A549 (cell line): ENCODE measurements around the gene SLC24A4. TPM values are rescaled to one million over a fixed set of nuclear protein-coding genes. Genes with fewer than 3 reads are reported as not detected.

Experiments
- ATAC-seq, 2 experiments: fragments of 200-7000 bp in 1 of 2; fragments of >200 bp in 1 of 2; cut with Nextera tagmentation in 1 of 2; cut with Tn5 transposase in 1 of 2; 3 replicates each; pipeline versions ENCODE4 v1.8.0 to v1.9.1; 2018 to 2020; ENCODE audit warnings: mild to moderate bottlenecking in 1 of 2, moderate library complexity in 1 of 2
- CTCF ChIA-PET: fragments of 300-600 bp; sonication (Branson Sonifier 250); formaldehyde crosslinking; extraction: SDS; loops from one replicate; lab custom pipeline; 2021; ENCODE audit warnings: antibody characterized with exemption, inconsistent platforms; lab: Yijun Ruan, JAX
- POLR2A ChIA-PET: fragments of 350-600 bp; formaldehyde crosslinking; extraction: SDS; loops from one replicate; lab custom pipeline; 2021; ENCODE audit warnings: antibody characterized with exemption, inconsistent platforms; lab: Yijun Ruan, JAX
- DNase-seq, 2 experiments: peaks; one replicate each; pipeline versions ENCODE4 v3.0.0 to v3.0.0-alpha.2; 2011 to 2016; ENCODE audit warnings: low read depth in 1 of 2, low spot score in 1 of 2
- FAIRE-seq: peaks from 2 replicates; lab custom pipeline; 2011; peaks lifted over from hg19 to GRCh38; lab: Jason Lieb, UNC
- H3K27ac ChIP-seq, 2 experiments: fragments of >200 bp; sonication (Bioruptor Twin); formaldehyde crosslinking; 3 replicates each; pipeline ENCODE4 v1.5.1; 2016 to 2017
- H3K4me1 ChIP-seq: fragments of >200 bp; sonication (Bioruptor Twin); formaldehyde crosslinking; 3 replicates; pipeline ENCODE4 v1.6.1; 2016
- H3K4me2 ChIP-seq: fragments of >200 bp; sonication (Bioruptor Twin); formaldehyde crosslinking; 3 replicates; pipeline ENCODE4 v1.6.1; 2016
- H3K4me3 ChIP-seq: fragments of >200 bp; sonication (Bioruptor Twin); formaldehyde crosslinking; 3 replicates; pipeline ENCODE4 v1.5.1; 2016
- H3K9me3 ChIP-seq: fragments of >200 bp; sonication (Bioruptor Twin); formaldehyde crosslinking; 3 replicates; pipeline ENCODE4 v1.6.1; 2016
- BHLHE40 ChIP-seq: IDR thresholded peaks from 2 replicates; pipeline ENCODE4 v1.6.1; 2012; ENCODE audit warnings: low read depth, low read length, inconsistent platforms
- CBX8 ChIP-seq: fragments of 200-600 bp; sonication (generic); IDR thresholded peaks from 2 replicates; pipeline ENCODE4 v1.6.1; 2016
- EHF ChIP-seq: fragments of 250-450 bp; sonication (Bioruptor Pico); IDR thresholded peaks from 2 replicates; pipeline ENCODE4 v1.5.0; 2020; ENCODE audit warnings: mild to moderate bottlenecking
- ESRRA ChIP-seq: fragments of 150-350 bp; IDR thresholded peaks from 2 replicates; pipeline ENCODE4 v1.6.1; 2014; ENCODE audit warnings: mild to moderate bottlenecking, low read length, borderline replicate concordance
- FOSB ChIP-seq: fragments of 250-450 bp; sonication (Bioruptor Pico); IDR thresholded peaks from 2 replicates; pipeline ENCODE4 v1.5.0; 2020; ENCODE audit warnings: mild to moderate bottlenecking, moderate library complexity
- HEYL ChIP-seq: fragments of 250-450 bp; sonication (Bioruptor Pico); IDR thresholded peaks from 2 replicates; pipeline ENCODE4 v1.8.0; 2021; ENCODE audit warnings: mild to moderate bottlenecking, moderate library complexity
- HOXA7 ChIP-seq: fragments of 250-450 bp; sonication (Bioruptor Pico); IDR thresholded peaks from 2 replicates; pipeline ENCODE4 v1.5.0; 2020; ENCODE audit warnings: mild to moderate bottlenecking, moderate library complexity
- MYC ChIP-seq: IDR thresholded peaks from 2 replicates; pipeline ENCODE4 v1.6.1; 2012; ENCODE audit warnings: mild to moderate bottlenecking, inconsistent platforms, low read length, improper control_type of control experiment, borderline replicate concordance
- NR3C1 ChIP-seq: fragments of >200 bp; sonication (Bioruptor Twin); formaldehyde crosslinking; IDR thresholded peaks from 3 replicates; pipeline ENCODE4 v1.6.1; 2017
- PHF8 ChIP-seq: fragments of 200-600 bp; sonication (generic); IDR thresholded peaks from 2 replicates; pipeline ENCODE4 v1.6.1; 2016; ENCODE audit warnings: low read depth, mild to moderate bottlenecking, antibody characterized with exemption, moderate library complexity, borderline replicate concordance
- POLR2A ChIP-seq: IDR thresholded peaks from 2 replicates; pipeline ENCODE4 v1.6.1; 2012; ENCODE audit warnings: mild to moderate bottlenecking, low read length
- POLR2AphosphoS2 ChIP-seq: conservative IDR thresholded peaks from 2 replicates; pipeline ENCODE4 v1.6.1; 2012; ENCODE audit warnings: low read length, improper control_type of control experiment, inconsistent platforms
- RAD21 ChIP-seq, 2 experiments: fragments of >200 bp in 1 of 2; sonication (Bioruptor Twin) in 1 of 2; formaldehyde crosslinking in 1 of 2; IDR thresholded peaks in 1 of 2; conservative IDR thresholded peaks in 1 of 2; 2 replicates in 1 of 2; 3 replicates in 1 of 2; pipeline ENCODE4 v1.6.1; 2012 to 2018; ENCODE audit warnings: inconsistent platforms in 1 of 2
- RFX5 ChIP-seq: fragments of 450-650 bp; IDR thresholded peaks from 2 replicates; pipeline ENCODE4 v1.7.1; 2014; ENCODE audit warnings: antibody characterized with exemption, mild to moderate bottlenecking, moderate library complexity
- TP53 ChIP-seq: fragments of 250-450 bp; sonication (Bioruptor Pico); IDR thresholded peaks from 2 replicates; pipeline ENCODE4 v1.5.0; 2021; ENCODE audit warnings: mild to moderate bottlenecking, moderate library complexity
- ZC3H11A ChIP-seq: fragments of 450-650 bp; IDR thresholded peaks from 2 replicates; pipeline ENCODE4 v1.6.1; 2014; ENCODE audit warnings: antibody characterized with exemption, mild to moderate bottlenecking
- ZFP36 ChIP-seq: fragments of 450-650 bp; IDR thresholded peaks from 2 replicates; pipeline ENCODE4 v1.6.1; 2014; ENCODE audit warnings: borderline replicate concordance; ENCODE audit not compliant: partially characterized antibody
- WGBS: methylation state at CpG from one replicate; pipeline ENCODE4 v1.1.6; 2017; ENCODE audit errors: missing lambda C conversion rate; 5-methylcytosine and 5-hydroxymethylcytosine counted together
- polyA plus RNA-seq, 4 experiments: library from polyadenylated mRNA; depleted of rRNA in 3 of 4; stranded (reverse); fragments of >200 nt; fragmentation: RNase III in 1 of 4; extraction: RNeasy Plus Mini Kit Qiagen cat#74134 plus additional on column Dnase treatment in 1 of 4; gene quantifications; 2 replicates in 3 of 4; 3 replicates in 1 of 4; pipeline ENCODE4 v1.2.3, GENCODE V29; 2011 to 2017
- TF ChIP-seq, protein P1 (sequence below): fragments of 200-600 bp; sonication (generic); IDR thresholded peaks from 2 replicates; pipeline ENCODE4 v1.6.1; 2016; ENCODE audit warnings: antibody characterized with exemption, mild to moderate bottlenecking, moderate library complexity
- TF ChIP-seq, protein P2 (sequence below): fragments of >200 bp; sonication (Bioruptor Twin); formaldehyde crosslinking; IDR thresholded peaks from 3 replicates; pipeline ENCODE4 v1.5.1; 2016
- TF ChIP-seq, protein P3 (sequence below): fragments of 250-450 bp; sonication (Bioruptor Pico); IDR thresholded peaks from 2 replicates; pipeline ENCODE4 v1.5.0; 2021; ENCODE audit warnings: mild to moderate bottlenecking, moderate library complexity, borderline replicate concordance

SLC24A4 gene
- polyA plus RNA-seq, 2 of the 4 experiments (the other 2 are of a cell fraction), result 0.05 to 0.19 TPM

DNA sequence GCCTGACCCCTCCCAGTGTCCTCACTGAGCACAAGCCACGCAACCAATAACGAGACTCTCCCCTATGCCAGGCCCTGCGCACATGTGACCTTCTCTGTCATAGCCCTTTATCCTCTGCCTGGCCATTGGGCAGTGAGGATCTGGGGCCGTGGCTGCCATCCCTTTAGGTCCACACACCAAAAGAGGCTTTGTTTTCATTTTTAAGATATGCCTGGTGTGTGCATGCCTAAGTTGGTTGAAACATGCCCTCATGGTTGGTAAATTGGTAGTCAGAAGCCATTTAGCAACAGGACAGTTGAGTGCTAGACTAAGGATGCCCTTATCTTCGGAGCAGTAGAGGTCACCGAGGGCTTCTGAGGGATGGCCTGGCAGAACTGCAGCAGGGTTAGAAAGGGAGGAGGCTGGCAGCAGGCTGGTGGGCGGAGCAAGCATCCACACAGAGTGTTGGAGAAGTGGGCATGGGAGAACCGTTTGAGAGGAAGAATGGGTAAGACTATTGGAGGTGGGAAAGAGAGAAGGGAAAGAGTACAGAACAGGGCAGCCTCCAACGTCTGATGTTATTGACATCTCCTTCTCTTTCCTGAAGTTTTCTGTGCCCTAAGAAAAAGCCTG, 75.1 kb downstream of the SLC24A4 start (continued):
- TF ChIP-seq, protein P1, sequence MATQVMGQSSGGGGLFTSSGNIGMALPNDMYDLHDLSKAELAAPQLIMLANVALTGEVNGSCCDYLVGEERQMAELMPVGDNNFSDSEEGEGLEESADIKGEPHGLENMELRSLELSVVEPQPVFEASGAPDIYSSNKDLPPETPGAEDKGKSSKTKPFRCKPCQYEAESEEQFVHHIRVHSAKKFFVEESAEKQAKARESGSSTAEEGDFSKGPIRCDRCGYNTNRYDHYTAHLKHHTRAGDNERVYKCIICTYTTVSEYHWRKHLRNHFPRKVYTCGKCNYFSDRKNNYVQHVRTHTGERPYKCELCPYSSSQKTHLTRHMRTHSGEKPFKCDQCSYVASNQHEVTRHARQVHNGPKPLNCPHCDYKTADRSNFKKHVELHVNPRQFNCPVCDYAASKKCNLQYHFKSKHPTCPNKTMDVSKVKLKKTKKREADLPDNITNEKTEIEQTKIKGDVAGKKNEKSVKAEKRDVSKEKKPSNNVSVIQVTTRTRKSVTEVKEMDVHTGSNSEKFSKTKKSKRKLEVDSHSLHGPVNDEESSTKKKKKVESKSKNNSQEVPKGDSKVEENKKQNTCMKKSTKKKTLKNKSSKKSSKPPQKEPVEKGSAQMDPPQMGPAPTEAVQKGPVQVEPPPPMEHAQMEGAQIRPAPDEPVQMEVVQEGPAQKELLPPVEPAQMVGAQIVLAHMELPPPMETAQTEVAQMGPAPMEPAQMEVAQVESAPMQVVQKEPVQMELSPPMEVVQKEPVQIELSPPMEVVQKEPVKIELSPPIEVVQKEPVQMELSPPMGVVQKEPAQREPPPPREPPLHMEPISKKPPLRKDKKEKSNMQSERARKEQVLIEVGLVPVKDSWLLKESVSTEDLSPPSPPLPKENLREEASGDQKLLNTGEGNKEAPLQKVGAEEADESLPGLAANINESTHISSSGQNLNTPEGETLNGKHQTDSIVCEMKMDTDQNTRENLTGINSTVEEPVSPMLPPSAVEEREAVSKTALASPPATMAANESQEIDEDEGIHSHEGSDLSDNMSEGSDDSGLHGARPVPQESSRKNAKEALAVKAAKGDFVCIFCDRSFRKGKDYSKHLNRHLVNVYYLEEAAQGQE, result no peak
- no peak for TF ChIP-seq RFX5
- TF ChIP-seq ZFP36, result no peak
- no peak for TF ChIP-seq RAD21 (conservative IDR thresholded peaks at IDR 0.05 in 1 of 2, IDR thresholded peaks at IDR 0.05 in 1 of 2)

DNA sequence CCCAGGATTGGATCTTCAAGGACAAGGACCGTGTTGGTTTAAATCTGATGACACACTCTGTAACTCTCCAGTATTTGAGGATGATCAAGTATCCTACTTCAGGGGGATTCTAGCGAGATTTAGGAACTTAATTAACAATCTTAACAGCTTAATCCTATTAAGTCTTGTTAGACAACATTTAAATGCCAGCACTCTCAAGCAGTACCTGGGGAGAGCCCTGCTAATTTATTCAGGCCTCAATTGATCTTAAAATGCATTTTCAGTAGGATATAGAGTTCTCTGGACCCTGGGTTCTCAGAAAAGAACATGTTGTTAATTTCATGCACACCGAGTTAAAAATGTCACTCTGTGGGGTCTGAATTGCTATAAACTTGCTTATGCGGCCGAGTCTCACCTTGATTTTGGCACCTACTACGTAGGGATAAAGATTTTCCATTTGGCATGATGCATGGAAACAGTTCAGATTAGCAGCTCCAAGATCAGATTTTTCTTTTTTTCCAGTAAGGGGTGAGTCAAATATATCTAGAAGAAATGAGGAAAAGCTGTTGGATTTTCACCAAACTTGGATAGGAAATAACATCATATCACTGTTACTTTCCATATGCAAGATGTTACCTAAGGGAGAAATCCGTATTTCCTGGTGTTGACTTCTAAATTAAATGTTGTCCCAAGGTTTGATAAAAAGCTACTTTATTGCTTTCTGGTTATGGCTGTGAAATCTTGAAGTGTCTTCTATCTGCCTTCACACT, 76.1 kb downstream of the SLC24A4 start:
- FAIRE-seq (no peak), ATAC-seq (no peak), DNase-seq (no peak)
- no peak overlapping the region for H3K4me3 ChIP-seq
- peaks cover 6% of the 10 kb centered on the region; the same call in 2 of the 3 replicates for H3K9me3 ChIP-seq
- H3K4me1 ChIP-seq, result peaks cover 15% of the 10 kb centered on the region
- H3K27ac ChIP-seq, result no peak overlapping the region
- ChIA-PET CTCF (interaction anchor here (0.6 to 0.8 kb wide), 2 partner anchors 12 to 45 kb away, joined by 3 to 4 read pairs; no protein-coding TSS in a partner anchor), POLR2A (no interaction called here)
- no peak for TF ChIP-seq BHLHE40
- no peak for TF ChIP-seq NR3C1
- no peak for TF ChIP-seq POLR2AphosphoS2
- no peak for TF ChIP-seq POLR2A
- no peak for TF ChIP-seq CBX8
- no peak for TF ChIP-seq ZC3H11A
- TF ChIP-seq TP53, result no peak
- no peak for TF ChIP-seq EHF (CRISPR knock-in tag)
- TF ChIP-seq MYC, result no peak
- TF ChIP-seq, protein P1, result no peak
- TF ChIP-seq, protein P2, sequence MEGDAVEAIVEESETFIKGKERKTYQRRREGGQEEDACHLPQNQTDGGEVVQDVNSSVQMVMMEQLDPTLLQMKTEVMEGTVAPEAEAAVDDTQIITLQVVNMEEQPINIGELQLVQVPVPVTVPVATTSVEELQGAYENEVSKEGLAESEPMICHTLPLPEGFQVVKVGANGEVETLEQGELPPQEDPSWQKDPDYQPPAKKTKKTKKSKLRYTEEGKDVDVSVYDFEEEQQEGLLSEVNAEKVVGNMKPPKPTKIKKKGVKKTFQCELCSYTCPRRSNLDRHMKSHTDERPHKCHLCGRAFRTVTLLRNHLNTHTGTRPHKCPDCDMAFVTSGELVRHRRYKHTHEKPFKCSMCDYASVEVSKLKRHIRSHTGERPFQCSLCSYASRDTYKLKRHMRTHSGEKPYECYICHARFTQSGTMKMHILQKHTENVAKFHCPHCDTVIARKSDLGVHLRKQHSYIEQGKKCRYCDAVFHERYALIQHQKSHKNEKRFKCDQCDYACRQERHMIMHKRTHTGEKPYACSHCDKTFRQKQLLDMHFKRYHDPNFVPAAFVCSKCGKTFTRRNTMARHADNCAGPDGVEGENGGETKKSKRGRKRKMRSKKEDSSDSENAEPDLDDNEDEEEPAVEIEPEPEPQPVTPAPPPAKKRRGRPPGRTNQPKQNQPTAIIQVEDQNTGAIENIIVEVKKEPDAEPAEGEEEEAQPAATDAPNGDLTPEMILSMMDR, result no peak
- no peak for TF ChIP-seq HOXA7
- no peak for TF ChIP-seq FOSB (CRISPR knock-in tag)
- TF ChIP-seq PHF8, result no peak
- TF ChIP-seq, protein P3, sequence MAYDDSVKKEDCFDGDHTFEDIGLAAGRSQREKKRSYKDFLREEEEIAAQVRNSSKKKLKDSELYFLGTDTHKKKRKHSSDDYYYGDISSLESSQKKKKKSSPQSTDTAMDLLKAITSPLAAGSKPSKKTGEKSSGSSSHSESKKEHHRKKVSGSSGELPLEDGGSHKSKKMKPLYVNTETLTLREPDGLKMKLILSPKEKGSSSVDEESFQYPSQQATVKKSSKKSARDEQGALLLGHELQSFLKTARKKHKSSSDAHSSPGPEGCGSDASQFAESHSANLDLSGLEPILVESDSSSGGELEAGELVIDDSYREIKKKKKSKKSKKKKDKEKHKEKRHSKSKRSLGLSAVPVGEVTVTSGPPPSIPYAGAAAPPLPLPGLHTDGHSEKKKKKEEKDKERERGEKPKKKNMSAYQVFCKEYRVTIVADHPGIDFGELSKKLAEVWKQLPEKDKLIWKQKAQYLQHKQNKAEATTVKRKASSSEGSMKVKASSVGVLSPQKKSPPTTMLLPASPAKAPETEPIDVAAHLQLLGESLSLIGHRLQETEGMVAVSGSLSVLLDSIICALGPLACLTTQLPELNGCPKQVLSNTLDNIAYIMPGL (CRISPR knock-in tag), result no peak
- TF ChIP-seq ESRRA, result no peak
- no peak for TF ChIP-seq HEYL (CRISPR knock-in tag)
- WGBS, result 73% methylated on average over 7 of the region's 7 CpGs
- H3K4me2 ChIP-seq, result no peak overlapping the region
